Peyer's patch (tissue), 4 donors: ENCODE data around the gene ETS2.

ENCODE experiments used
- CTCF ChIP-seq, 6 experiments: fragments of 450-650 bp in 4 of 6; fragments of 200-600 bp in 2 of 6; sonication (generic) in 1 of 6; IDR thresholded peaks; one replicate each; pipeline ENCODE4 v1.5.1; 2017 to 2019; ENCODE audit warnings: antibody characterized with exemption in 6 of 6, mild to moderate bottlenecking in 3 of 6, moderate library complexity in 1 of 6
- POLR2A ChIP-seq, 2 donors: fragments of 450-650 bp; IDR thresholded peaks; one replicate each; pipeline ENCODE4 v1.5.1; 2017; ENCODE audit warnings: antibody characterized with exemption in 2 of 2, mild to moderate bottlenecking in 2 of 2, moderate library complexity in 2 of 2

GRCh38 chr21:38792676-38793459 lies 12.9 kb upstream of the ETS2 start:
- TF ChIP-seq CTCF (IDR thresholded peaks at IDR 0.05) (no peak), POLR2A (IDR thresholded peaks at IDR 0.05) (no peak)
